GM23338 (cell line): ENCODE results near the gene COL16A1.

ENCODE experiments used
- EZH2 ChIP-seq: fragments of 200-600 bp; sonication (generic); IDR thresholded peaks from one replicate; pipeline ENCODE4 v1.8.0; 2017; ENCODE audit warnings: antibody characterized with exemption, mild to moderate bottlenecking, low read depth; ENCODE audit not compliant: unreplicated experiment
- POLR2AphosphoS5 ChIP-seq: IDR thresholded peaks from 2 replicates; pipeline ENCODE4 v1.6.1; 2016; ENCODE audit warnings: antibody characterized with exemption, low read depth
- REST ChIP-seq: IDR thresholded peaks from one replicate; pipeline ENCODE4 v1.6.1; 2018; ENCODE audit warnings: antibody characterized with exemption; ENCODE audit not compliant: unreplicated experiment
- TF ChIP-seq, protein P1 (sequence below), 2 experiments: fragments of 200-600 bp in 1 of 2; sonication (generic) in 1 of 2; conservative IDR thresholded peaks; 2 replicates each; pipeline versions ENCODE4 v1.5.1 to v1.6.1; 2016 to 2017; ENCODE audit warnings: antibody characterized with exemption in 2 of 2, low read depth in 2 of 2, mild to moderate bottlenecking in 2 of 2, moderate library complexity in 1 of 2

- TF ChIP-seq, protein P1, sequence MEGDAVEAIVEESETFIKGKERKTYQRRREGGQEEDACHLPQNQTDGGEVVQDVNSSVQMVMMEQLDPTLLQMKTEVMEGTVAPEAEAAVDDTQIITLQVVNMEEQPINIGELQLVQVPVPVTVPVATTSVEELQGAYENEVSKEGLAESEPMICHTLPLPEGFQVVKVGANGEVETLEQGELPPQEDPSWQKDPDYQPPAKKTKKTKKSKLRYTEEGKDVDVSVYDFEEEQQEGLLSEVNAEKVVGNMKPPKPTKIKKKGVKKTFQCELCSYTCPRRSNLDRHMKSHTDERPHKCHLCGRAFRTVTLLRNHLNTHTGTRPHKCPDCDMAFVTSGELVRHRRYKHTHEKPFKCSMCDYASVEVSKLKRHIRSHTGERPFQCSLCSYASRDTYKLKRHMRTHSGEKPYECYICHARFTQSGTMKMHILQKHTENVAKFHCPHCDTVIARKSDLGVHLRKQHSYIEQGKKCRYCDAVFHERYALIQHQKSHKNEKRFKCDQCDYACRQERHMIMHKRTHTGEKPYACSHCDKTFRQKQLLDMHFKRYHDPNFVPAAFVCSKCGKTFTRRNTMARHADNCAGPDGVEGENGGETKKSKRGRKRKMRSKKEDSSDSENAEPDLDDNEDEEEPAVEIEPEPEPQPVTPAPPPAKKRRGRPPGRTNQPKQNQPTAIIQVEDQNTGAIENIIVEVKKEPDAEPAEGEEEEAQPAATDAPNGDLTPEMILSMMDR (conservative IDR thresholded peaks at IDR 0.05; ENCODE audit: low read depth in 2 of 2): no peak
- TF ChIP-seq POLR2AphosphoS5: no peak
- TF ChIP-seq REST: no peak
- TF ChIP-seq EZH2: no peak
Observed at GRCh38 chr1:31677401-31677800, 26.4 kb downstream of the COL16A1 start.
